IPS-20b (cell line): ENCODE measurements around the gene LSM3.

Experiments used
- H3K27ac ChIP-seq: one replicate; pipeline ENCODE4 v1.5.1; 2013; ENCODE audit warnings: low read length
- H3K27me3 ChIP-seq: 2 replicates; pipeline ENCODE4 v1.6.1; 2013; ENCODE audit warnings: mild to moderate bottlenecking, low read length, inconsistent platforms; ENCODE audit not compliant: insufficient read depth
- H3K36me3 ChIP-seq: 2 replicates; pipeline ENCODE4 v1.6.1; 2013; ENCODE audit warnings: low read depth, mild to moderate bottlenecking, inconsistent platforms, low read length, moderate library complexity; ENCODE audit not compliant: insufficient read depth
- H3K4me1 ChIP-seq: 2 replicates; pipeline ENCODE4 v1.6.1; 2013; ENCODE audit warnings: mild to moderate bottlenecking, control low read depth, inconsistent platforms, low read length, moderate library complexity; ENCODE audit not compliant: insufficient read depth
- H3K4me3 ChIP-seq: 2 replicates; pipeline ENCODE4 v1.5.1; 2013; ENCODE audit warnings: mild to moderate bottlenecking, low read length, inconsistent platforms
- H3K9ac ChIP-seq: 2 replicates; pipeline ENCODE4 v1.6.1; 2013; ENCODE audit warnings: low read depth, mild to moderate bottlenecking, inconsistent platforms, low read length, moderate library complexity
- H3K9me3 ChIP-seq: 2 replicates; pipeline ENCODE4 v1.6.1; 2013; ENCODE audit warnings: mild to moderate bottlenecking, low read depth, low read length, inconsistent platforms; ENCODE audit not compliant: insufficient read depth

The LSM3 gene

DNA sequence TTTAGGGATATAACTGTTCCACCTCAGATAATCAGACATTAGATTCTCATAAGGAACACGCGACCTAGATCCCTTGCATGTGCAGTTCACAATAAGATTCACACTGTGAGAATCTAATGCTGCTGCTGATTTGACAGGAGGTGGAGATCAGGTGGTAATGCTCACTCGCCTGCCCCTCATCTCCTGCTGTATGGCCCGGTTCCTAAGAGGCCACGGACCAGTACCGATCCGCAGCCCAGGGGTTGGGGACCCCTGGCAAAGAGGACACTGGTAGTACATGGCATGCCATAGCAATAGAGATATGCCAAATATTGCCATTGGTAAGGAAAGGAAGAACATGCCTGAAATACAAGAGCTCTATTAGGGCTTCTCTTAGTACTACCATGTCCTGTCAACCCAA is 59.7 kb downstream of the LSM3 start:
- Histone ChIP-seq H3K9ac (no peak overlapping the region), H3K4me1 (no peaks in the 10 kb centered on the region), H3K9me3 (0 out of 2 replicates have a peak, but pooled peaks cover 11% of the 10 kb centered on the region), H3K4me3 (no peak overlapping the region), H3K36me3 (no peaks in the 10 kb centered on the region), H3K27me3 (peaks cover 4% of the 10 kb centered on the region; the same call in 1 of the 2 replicates), H3K27ac (no peak overlapping the region)

DNA sequence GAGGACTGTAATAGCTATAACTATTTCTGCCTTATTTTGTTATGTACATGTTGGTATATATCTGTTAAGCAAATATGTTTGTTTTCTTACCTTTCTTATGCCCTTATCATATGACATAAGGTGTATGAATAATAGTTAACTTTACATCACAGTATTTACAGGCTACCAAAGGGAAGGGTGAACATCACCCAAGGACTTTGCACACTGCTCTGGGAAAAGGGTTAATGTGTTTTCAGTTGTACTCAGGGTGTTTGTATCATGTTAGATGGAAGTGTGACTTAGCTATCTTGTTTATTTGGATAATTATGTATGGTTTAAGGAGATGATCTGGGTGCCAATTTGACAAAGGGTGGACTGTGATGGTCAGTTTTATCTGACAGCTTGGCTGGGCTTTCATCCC is 60.3 kb downstream of the LSM3 start:
- Histone ChIP-seq H3K27ac (no peak overlapping the region), H3K36me3 (no peaks in the 10 kb centered on the region), H3K4me1 (no peaks in the 10 kb centered on the region), H3K27me3 (peaks cover 4% of the 10 kb centered on the region; the same call in 1 of the 2 replicates), H3K9ac (no peak overlapping the region), H3K9me3 (0 out of 2 replicates have a peak, but pooled peaks cover 6% of the 10 kb centered on the region), H3K4me3 (no peak overlapping the region)

DNA sequence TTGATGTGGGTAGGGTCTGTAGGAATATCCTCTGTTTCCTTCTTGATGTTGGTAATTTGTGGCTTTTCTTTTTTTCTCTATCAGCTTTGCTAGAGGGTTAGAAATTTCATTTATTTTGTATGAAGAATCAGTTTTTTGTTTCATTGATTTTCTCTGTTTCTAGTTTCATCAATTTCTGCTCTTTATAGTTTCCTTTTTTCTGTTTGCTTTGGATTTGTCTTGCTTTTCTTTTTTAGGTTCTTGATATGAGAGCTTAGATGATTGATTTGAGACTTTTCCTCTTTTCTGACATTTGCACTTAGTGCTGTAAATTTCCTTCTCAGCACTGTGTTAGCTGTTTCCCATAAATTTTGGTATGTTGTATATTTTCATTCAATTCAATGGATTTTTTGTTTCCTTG is 61.3 kb downstream of the LSM3 start:
- Histone ChIP-seq H3K4me3 (no peak overlapping the region), H3K9me3 (no peaks in the 10 kb centered on the region), H3K27me3 (peaks cover 4% of the 10 kb centered on the region; the same call in 1 of the 2 replicates), H3K4me1 (no peaks in the 10 kb centered on the region), H3K36me3 (no peaks in the 10 kb centered on the region), H3K27ac (no peak overlapping the region), H3K9ac (no peak overlapping the region)

DNA sequence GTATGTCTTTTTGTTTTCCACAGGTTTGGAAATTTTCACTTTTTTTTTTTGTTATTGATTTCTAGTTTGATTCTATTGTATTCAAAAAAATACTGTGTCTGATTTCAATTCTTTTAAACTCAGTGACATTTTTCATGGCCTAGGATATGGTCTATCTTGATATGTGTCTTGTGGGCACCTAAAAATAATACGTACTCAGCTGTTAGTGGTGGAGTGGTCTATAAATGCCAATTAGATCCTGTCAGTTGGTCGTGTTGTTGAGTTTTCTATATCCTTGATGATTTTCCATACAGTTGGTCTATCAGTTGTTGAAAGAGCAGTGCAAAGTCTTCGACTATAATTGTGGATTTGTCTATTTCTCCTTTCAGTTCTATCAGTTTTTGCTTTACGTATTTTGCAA is 61.7 kb downstream of the LSM3 start:
- H3K9ac ChIP-seq = no peak overlapping the region
- H3K4me3 ChIP-seq = no peak overlapping the region
- H3K27ac ChIP-seq = no peak overlapping the region
- peaks cover 4% of the 10 kb centered on the region; the same call in 1 of the 2 replicates for H3K27me3 ChIP-seq
- no peaks in the 10 kb centered on the region for H3K36me3 ChIP-seq
- no peaks in the 10 kb centered on the region for H3K4me1 ChIP-seq
- H3K9me3 ChIP-seq = no peaks in the 10 kb centered on the region

DNA sequence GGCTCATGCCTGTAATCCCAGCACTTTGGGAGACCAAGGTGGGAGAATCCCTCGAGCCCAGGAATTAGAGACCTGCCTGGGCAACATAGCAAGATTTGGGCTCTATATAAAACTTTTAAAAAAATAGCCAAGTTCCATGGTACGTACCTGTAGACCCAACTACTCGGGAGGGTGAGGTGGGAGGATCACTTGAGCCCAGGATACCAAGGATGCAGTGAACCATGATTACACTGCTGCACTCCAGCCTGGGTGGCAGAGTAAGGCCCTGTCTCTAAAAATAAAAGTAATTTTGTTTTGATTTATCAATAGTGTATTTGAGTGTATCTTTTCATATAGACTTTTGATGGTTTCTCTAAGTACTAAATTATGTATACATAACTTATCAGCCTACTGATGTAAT is 63.1 kb downstream of the LSM3 start:
- Histone ChIP-seq H3K4me1 (no peaks in the 10 kb centered on the region), H3K9ac (no peak overlapping the region)

DNA sequence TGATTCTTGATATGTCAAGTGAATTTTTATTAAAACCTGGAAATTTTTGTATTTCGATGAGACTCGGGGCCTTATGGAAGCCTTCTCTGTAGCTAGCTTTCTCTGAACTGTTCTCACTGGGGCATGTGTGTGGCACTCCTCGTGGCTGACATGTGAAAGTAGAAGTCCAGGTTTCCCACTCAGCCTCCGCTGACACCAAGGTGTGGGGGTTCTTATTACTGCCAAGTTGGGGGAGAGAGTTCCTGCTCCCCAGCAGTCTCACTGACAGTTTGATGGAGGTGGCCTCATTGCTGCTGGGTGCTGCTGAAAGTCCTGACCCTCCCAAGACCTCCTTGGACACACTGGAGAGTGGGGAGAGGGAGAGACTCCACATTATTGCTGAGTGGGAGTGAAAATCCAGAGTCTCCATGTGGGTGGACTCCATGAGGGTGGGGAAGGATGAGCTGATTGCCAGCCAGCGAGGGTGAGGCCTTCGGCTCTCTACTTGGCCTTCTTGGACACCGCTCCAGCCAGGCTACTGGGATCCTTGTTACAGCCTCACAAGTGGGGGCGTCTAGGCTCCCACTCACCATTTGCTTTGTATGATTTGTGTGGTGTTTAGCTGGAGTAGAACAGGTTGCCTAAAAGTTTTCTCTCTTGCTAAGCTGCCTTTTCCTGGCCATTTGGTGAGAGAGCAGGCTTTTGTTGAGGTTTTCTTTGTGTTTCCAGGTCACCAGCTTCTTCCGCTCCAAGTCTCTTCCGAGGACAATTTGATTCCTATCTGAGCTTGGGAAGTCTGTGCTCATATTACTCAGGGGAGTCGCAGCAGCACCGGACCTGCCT is 64.1 kb downstream of the LSM3 start:
- Histone ChIP-seq H3K9me3 (no peaks in the 10 kb centered on the region), H3K9ac (no peak overlapping the region), H3K4me3 (no peak overlapping the region), H3K36me3 (no peaks in the 10 kb centered on the region), H3K27ac (no peak overlapping the region), H3K4me1 (no peaks in the 10 kb centered on the region), H3K27me3 (peaks cover 4% of the 10 kb centered on the region; the same call in 1 of the 2 replicates)

More for the DNA sequence above, 63.1 kb downstream of the LSM3 start:
- no peak overlapping the region for H3K4me3 ChIP-seq
- H3K27me3 ChIP-seq = peaks cover 4% of the 10 kb centered on the region; the same call in 1 of the 2 replicates
- H3K27ac ChIP-seq = no peak overlapping the region
- H3K36me3 ChIP-seq = no peaks in the 10 kb centered on the region
- no peaks in the 10 kb centered on the region for H3K9me3 ChIP-seq

DNA sequence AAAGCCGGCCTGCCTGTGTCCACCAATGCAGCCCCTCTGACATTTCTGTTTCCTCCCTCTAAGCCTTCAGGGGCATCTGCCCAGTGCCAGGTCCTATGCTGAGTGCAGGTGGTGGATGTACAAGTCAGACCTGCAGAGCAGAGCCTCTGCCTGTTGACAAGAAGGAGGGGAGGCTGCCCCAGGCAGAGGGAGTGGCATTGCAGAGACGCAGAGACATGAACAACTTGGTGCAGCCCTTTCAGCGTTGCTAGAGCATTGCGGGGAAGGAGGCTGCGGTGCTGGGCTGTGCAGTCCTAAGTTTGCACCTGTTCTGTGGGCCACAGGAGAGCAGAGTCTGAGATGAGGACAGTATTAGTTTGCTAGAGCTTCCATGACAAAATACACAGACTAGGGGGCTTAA is 65.2 kb downstream of the LSM3 start:
- no peak overlapping the region for H3K4me3 ChIP-seq
- no peaks in the 10 kb centered on the region for H3K4me1 ChIP-seq
- peaks cover 4% of the 10 kb centered on the region; the same call in 1 of the 2 replicates for H3K27me3 ChIP-seq
- H3K9ac ChIP-seq = no peak overlapping the region
- H3K9me3 ChIP-seq = no peaks in the 10 kb centered on the region
- H3K36me3 ChIP-seq = no peaks in the 10 kb centered on the region
- no peak overlapping the region for H3K27ac ChIP-seq

DNA sequence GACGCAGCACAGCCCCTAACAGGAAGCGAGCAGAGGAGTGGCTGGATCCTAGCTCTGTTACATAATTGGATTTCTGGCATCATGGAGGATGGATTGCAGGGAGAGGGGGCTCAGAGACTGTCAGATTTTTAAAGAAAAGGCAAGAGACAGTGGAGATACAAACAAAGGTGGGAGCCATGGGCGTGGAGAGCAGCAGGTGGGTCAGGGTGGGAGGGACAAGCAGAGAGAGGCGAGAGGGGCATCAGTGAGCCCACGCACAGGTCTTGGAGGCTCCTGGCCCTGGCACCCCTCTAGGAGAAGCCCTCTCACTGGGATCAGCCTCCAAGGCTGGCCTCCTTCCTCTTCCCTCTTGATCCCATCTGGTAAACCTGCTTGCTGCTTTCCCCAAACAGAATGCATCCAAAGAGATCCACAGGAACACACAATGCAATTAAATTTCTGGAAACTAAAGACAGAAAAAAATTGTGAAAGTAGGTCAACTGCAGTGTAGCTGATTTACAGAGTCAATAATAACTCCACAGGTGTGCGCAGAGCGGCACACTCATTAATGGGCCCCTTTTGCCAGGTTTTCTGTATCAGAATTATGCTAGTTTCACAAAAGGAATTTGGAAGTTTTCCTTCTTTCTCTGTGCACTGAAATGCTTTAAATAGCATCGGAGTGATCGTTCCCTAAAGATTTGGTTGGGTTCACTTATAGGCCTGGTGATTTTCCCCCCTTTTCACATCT is 66.1 kb downstream of the LSM3 start:
- Histone ChIP-seq H3K9me3 (no peaks in the 10 kb centered on the region), H3K27ac (no peak overlapping the region), H3K27me3 (peaks cover 4% of the 10 kb centered on the region; the same call in 1 of the 2 replicates), H3K9ac (no peak overlapping the region), H3K36me3 (no peaks in the 10 kb centered on the region), H3K4me1 (no peaks in the 10 kb centered on the region), H3K4me3 (no peak overlapping the region)

DNA sequence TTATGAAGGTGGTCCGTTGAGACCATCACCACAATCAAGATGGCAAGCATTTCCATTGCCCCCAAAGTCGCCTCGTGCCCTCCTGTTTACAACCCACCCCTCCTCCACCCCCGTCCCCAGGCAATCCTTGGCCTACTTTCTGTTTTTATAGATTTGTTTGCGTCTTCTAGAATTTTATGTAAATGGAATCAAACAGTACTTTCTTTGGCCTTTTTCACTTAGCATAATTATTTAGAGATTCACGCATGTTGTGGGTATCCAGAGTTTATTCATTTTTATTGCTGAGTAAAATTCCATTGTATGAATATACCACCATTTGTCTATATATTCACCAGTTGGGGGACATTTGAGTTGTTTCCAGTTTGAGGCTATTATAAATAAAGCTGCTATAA is 66.6 kb downstream of the LSM3 start:
- H3K4me3 ChIP-seq = no peak overlapping the region
- no peaks in the 10 kb centered on the region for H3K4me1 ChIP-seq
- H3K36me3 ChIP-seq = no peaks in the 10 kb centered on the region
- H3K9me3 ChIP-seq = no peaks in the 10 kb centered on the region
- H3K27ac ChIP-seq = no peak overlapping the region
- H3K9ac ChIP-seq = no peak overlapping the region
- peaks cover 4% of the 10 kb centered on the region; the same call in 1 of the 2 replicates for H3K27me3 ChIP-seq

DNA sequence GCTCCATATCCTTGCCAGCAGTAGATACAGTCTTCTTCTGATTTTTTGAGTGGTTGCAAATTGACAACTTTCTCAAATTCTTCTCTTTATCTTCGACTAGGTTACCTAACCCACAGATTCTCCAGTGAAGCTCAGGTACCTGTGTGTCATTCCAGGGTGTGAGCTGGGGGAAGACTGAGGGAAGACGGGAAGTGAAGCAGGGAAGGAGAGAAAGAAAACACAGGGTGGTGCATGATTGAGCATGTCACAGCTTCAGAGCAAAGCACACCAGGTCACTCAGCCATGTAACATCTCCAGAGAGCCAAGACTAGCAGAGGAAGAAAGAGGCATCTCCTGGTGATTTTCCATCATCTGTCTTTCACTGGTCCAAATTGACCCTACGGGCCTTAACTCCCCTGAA is 67.2 kb downstream of the LSM3 start:
- Histone ChIP-seq H3K9me3 (no peaks in the 10 kb centered on the region), H3K4me3 (no peak overlapping the region), H3K4me1 (no peaks in the 10 kb centered on the region), H3K9ac (no peak overlapping the region), H3K27ac (no peak overlapping the region), H3K27me3 (peaks cover 4% of the 10 kb centered on the region; the same call in 1 of the 2 replicates), H3K36me3 (no peaks in the 10 kb centered on the region)

DNA sequence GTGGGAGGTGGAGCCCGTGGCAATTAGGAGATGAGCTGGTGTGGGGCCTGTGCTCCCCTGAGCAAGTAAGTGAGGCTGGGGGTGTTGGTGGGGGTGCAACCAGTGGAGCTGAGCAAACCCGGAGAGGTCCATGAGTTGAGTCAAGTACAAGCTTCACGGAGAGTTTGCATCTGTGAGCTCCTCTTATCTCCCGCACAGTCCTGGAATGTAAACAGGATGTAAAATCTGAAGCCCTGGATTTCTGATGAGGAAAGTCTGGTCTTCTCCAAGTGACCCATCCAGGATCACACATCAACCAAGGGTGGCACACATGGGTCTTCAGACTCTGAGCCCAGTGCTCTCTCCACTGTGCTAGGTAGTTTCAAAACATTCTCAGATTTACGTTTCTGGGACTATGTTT is 67.8 kb downstream of the LSM3 start:
- Histone ChIP-seq H3K27ac (no peak overlapping the region), H3K4me1 (no peaks in the 10 kb centered on the region), H3K36me3 (no peaks in the 10 kb centered on the region)

DNA sequence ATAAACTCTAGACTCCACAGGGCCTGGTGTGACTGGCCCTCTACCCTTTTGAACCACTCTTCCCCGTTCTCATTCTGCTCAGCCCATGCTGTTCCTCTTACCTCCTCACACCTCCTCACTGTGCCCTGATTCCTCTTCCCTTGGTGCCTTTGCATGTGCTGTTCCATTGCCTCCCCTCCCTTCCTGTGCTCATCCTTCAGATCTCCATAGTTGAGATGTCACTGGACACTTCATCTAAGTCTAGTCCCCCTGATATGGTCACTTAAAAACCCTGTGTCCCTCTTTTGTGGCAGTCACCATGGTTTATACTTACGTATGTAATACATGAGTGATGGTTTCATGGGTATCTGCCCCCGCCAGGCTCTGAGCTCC is 69.8 kb downstream of the LSM3 start:
- Histone ChIP-seq H3K27ac (no peak overlapping the region), H3K4me3 (no peak overlapping the region), H3K9me3 (no peaks in the 10 kb centered on the region), H3K4me1 (no peaks in the 10 kb centered on the region), H3K36me3 (no peaks in the 10 kb centered on the region), H3K9ac (no peak overlapping the region), H3K27me3 (peaks cover 4% of the 10 kb centered on the region; the same call in 1 of the 2 replicates)

More for the DNA sequence above, 67.8 kb downstream of the LSM3 start:
- H3K9me3 ChIP-seq = no peaks in the 10 kb centered on the region
- peaks cover 4% of the 10 kb centered on the region; the same call in 1 of the 2 replicates for H3K27me3 ChIP-seq
- no peak overlapping the region for H3K4me3 ChIP-seq
- H3K9ac ChIP-seq = no peak overlapping the region
